PFSK-1 (cell line): ENCODE results near the gene NCOA7.

Experiments used
- FOXP2 ChIP-seq: optimal IDR thresholded peaks from 2 replicates; pipeline ENCODE3; 2011; ENCODE audit warnings: borderline replicate concordance, control low read depth, inconsistent platforms; ENCODE audit not compliant: insufficient read depth; ENCODE audit errors: extremely low read length, extremely low read depth
- POLR2AphosphoS5 ChIP-seq: IDR thresholded peaks from 2 replicates; pipeline ENCODE4 v1.6.1; 2012; ENCODE audit warnings: low read depth, mild to moderate bottlenecking, control low read depth, low read length, moderate library complexity
- REST ChIP-seq, 2 experiments: IDR thresholded peaks; 2 replicates each; pipeline versions ENCODE4 v1.6.1 to v1.8.0; 2011 to 2012; ENCODE audit warnings: low read depth in 2 of 2, low read length in 2 of 2, control low read depth in 1 of 2, inconsistent platforms in 1 of 2, mild to moderate bottlenecking in 1 of 2, moderate library complexity in 1 of 2; ENCODE audit not compliant: insufficient read depth in 1 of 2
- SIN3A ChIP-seq: IDR thresholded peaks from 2 replicates; pipeline ENCODE4 v1.6.1; 2012; ENCODE audit warnings: mild to moderate bottlenecking, low read length, moderate library complexity, borderline replicate concordance; ENCODE audit not compliant: insufficient read depth
- TAF1 ChIP-seq: IDR thresholded peaks from 2 replicates; pipeline ENCODE4 v1.6.1; 2012; ENCODE audit warnings: low read length, control low read depth, borderline replicate concordance; ENCODE audit not compliant: insufficient read depth

NCOA7 gene

GRCh38 chr6:125924169-125924568 lies 133.4 kb downstream of the NCOA7 start:
- TF ChIP-seq FOXP2 (no peak), TAF1 (no peak)

- no peak for TF ChIP-seq POLR2AphosphoS5
- TF ChIP-seq FOXP2, result no peak
- TF ChIP-seq REST (IDR thresholded peaks at IDR 0.05; ENCODE audit: insufficient read depth in 1 of 2, low read depth in 2 of 2, low read length in 2 of 2), result no peak
- no peak for TF ChIP-seq TAF1
- TF ChIP-seq SIN3A, result no peak
Observed at GRCh38 chr6:125924697-125925358, 134.1 kb downstream of the NCOA7 start.

- no peak for TF ChIP-seq REST (IDR thresholded peaks at IDR 0.05; ENCODE audit: insufficient read depth in 1 of 2, low read depth in 2 of 2, low read length in 2 of 2)
- no peak for TF ChIP-seq POLR2AphosphoS5
- TF ChIP-seq FOXP2, result no peak
- no peak for TF ChIP-seq TAF1
- no peak for TF ChIP-seq SIN3A
Observed at GRCh38 chr6:125926711-125927110, 136.0 kb downstream of the NCOA7 start.

- no peak for TF ChIP-seq TAF1
- TF ChIP-seq SIN3A, result no peak
- TF ChIP-seq POLR2AphosphoS5, result no peak
- TF ChIP-seq REST (IDR thresholded peaks at IDR 0.05; ENCODE audit: insufficient read depth in 1 of 2, low read depth in 2 of 2, low read length in 2 of 2), result no peak
- no peak for TF ChIP-seq FOXP2
Observed at GRCh38 chr6:125927761-125928160, 137.0 kb downstream of the NCOA7 start.

GRCh38 chr6:125930765-125931418 lies 140.1 kb downstream of the NCOA7 start:
- TF ChIP-seq SIN3A, result no peak
- no peak for TF ChIP-seq REST (IDR thresholded peaks at IDR 0.05; ENCODE audit: insufficient read depth in 1 of 2, low read depth in 2 of 2, low read length in 2 of 2)
- no peak for TF ChIP-seq POLR2AphosphoS5
- TF ChIP-seq TAF1, result no peak
- TF ChIP-seq FOXP2, result no peak
